Right hindlimb (tissue), 1 donor: ENCODE results near the gene GPR157.

Source experiments
- DNase-seq: peaks from one replicate; pipeline ENCODE4 v3.0.0-alpha.2; 2018

GPR157 gene

DNA sequence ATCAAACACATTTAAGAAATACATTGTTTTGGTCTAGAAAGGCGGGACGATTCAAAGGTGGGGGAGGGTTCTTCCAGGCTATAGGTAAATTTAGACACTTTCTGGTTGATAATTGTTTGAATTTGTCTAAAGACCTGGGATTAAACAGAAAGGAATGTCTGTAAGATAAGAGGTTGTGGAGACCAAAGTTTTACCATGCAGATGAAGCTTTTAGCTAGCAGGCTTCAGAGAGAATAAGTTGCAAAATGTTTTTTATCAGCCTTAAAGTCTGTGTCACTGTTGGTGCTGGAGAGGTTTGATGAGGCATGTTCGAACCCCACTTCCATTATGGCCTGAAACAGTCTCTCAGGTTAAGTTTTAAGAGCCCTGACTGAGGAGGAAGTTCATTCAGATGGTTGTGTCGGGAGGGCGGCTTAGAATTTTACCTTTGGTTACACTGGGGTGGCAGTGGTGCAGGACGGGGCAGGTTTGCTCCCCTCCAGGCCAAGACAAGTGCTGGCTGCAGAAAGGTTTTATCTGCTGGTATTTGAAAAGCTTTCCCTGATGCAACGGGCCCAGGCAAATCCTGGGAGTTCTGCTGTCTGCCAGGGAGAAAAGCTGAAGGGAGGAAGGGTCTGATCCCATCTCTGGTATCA lies 43.5 kb downstream of the GPR157 start:
- no peak for DNase-seq

DNA sequence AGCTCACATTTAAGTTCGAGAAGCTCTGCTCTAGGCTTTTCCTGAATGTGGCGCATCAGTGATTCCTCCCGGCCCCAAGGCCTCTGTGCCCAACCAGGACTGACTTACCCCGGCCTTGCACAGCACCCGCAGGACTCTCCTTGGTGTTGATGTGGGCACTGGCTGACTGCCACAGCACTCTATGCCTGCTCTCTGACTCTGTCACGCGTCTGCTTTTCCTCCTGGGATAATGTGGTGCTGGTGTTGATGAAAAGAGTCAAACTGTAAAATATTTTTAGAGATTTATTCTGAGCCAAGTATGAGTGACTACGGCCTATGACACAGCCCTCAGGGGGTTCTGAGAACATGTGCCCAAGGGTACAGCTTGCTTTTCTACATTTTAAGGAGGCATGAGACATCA lies 44.0 kb downstream of the GPR157 start:
- DNase-seq = no peak

GRCh38 chr1:9081473-9081872 lies 47.4 kb downstream of the GPR157 start:
- DNase-seq = no peak

DNA sequence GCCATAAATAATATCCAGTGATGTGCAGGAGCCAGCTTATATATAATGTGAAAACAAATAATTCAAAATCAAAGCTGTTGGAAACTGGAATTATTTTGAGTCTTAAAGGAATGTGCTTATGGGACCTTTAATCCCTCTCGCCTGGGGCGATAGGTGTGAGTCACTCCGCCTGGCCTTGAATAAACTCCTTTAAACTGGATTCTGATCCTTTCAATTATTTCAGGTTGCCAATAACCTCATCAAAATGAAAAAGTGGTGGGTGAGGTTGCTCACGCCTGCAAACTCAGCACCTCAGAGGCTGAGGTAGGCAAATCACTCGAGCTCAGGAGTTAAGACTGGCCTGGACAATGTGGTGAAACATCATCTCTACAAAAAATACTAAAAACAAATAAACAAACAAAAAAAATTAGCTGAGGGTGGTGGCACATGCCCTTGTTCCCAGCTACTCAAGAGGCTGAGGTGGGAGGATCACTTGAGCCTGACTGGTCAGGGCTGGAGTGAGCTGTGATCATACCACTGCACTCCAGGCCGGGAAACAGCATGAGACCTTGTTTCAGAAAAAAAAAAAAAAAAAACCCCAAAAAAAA lies 48.1 kb downstream of the GPR157 start:
- DNase-seq = no peak

DNA sequence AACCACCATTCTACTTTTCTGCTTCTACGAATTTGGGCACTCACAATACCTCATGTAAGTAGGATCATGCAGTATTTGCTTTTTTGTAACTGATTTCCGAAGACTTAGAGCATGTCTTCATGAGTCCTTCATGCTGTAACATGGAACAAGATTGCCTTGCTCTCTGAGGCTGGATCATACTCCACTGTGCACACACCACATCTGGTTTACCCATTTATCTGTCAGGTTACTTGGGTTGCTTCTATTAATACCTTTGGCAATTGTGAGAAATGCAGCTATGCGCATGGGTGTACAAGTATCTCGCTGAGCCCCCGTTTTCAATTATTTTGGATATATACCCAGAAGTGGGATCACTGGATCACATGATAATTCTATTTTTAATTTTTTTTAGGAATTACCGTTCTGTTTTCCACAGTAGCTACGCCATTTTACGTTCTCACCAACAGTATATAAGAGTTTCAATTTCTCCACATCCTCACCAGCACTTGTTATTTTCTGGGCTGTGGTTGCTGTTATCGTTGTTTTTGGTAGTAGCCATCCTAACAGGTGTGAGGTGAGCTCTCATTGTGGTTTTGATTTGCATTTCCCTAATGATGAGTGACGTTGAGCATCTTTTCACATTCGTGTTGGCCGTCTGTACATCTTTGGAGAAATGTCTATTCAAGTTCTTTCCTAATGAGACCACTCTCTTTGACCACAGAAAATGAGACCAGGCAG lies 48.8 kb downstream of the GPR157 start:
- no peak for DNase-seq

- no peak for DNase-seq
Observed at GRCh38 chr1:9078752-9079500, 50.0 kb downstream of the GPR157 start.

- no peak for DNase-seq
Observed at GRCh38 chr1:9078015-9078751, 50.7 kb downstream of the GPR157 start.

DNA sequence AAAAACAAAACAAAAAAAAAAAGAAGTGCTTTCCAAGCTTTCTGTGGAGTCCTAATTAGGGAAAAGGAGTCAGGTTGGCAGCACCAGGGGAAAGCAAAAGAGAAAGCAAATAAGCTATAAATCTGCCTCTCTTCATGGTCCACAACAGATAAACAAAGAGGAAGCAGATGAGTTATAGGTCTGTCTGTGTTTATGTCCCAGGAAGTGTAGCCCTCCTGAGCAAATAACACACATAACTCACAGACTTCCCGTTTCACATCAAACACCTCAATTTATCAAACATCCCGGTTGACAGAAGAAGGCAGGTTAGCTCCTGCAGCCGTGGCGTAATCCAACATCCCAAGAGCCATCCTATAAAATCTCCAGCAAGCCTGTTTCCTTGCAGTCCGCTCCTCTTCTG lies 53.9 kb downstream of the GPR157 start:
- DNase-seq = no peak

GRCh38 chr1:9073143-9073542 lies 55.8 kb downstream of the GPR157 start:
- DNase-seq = no peak

- no peak for DNase-seq
Observed at GRCh38 chr1:9071554-9072235, 57.2 kb downstream of the GPR157 start.

DNA sequence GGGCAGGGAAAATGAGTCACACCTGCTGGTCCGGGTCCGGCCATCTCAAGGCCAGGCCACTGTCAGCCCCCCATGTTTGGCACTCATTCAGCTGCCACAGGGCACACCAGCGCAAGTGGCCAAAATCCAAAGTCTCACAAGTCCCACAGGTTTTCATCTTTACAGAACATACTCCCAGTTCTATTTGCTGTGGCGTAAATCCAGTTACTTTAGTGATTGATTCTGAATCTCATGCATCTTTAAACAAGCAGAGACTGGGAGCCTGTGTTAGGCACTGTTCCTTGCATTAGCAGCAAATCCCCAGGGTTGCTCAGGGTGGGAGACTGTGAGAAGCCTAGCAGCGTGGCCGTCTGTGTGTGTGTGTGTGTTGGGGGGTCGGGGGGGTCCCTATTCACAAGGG lies 58.4 kb downstream of the GPR157 start:
- no peak for DNase-seq

- peak; percentile 57 for DNase-seq
Observed at GRCh38 chr1:9069326-9070100, 59.4 kb downstream of the GPR157 start, which contains the start of gene SLC2A5. TSS of gene SLC2A5 (minus strand) at chr1:9069635. CDS start at chr1:9069536, 99 bp downstream.

DNA sequence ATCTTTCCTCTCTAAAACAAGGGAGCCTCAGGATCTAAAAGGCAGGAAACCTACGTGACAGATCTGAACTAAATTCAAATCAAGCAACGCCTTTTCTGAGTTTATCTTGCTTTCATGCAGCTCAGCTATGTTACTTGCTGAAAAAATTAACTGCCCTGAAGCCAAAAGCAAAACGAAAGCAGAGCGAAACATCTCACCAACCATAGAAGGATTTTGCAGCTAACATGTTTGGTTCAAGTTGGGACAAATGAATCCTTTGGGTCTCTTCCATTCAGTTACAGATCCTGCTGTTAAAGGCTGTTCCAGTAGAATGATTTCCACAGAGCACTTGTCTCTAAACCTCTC lies 59.9 kb downstream of the GPR157 start:
- no peak for DNase-seq

- DNase-seq = peak; percentile 48
Observed at GRCh38 chr1:9066945-9067807, 61.7 kb downstream of the GPR157 start.

GRCh38 chr1:9065213-9065751 lies 63.6 kb downstream of the GPR157 start:
- no peak for DNase-seq

DNA sequence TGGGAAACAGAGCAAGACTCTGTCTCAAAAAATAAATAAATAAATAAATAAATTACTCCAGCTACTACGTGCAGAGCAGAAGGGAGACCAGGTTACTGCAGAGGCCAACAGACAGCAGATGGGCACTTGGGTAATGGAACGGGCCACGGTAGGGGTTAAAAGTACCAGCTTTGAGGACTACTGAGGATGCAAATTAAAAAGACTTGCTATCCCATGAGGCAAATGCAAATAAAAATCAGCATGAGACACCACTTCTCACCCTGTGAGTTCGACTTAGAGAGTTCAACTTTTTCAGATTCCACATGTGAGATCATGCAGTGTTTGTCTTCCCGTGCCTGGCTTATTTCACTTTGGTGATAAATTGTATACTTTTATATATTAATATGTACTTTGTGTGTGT lies 66.1 kb downstream of the GPR157 start:
- no peak for DNase-seq

GRCh38 chr1:9062021-9062471 lies 66.9 kb downstream of the GPR157 start:
- DNase-seq = no peak

DNA sequence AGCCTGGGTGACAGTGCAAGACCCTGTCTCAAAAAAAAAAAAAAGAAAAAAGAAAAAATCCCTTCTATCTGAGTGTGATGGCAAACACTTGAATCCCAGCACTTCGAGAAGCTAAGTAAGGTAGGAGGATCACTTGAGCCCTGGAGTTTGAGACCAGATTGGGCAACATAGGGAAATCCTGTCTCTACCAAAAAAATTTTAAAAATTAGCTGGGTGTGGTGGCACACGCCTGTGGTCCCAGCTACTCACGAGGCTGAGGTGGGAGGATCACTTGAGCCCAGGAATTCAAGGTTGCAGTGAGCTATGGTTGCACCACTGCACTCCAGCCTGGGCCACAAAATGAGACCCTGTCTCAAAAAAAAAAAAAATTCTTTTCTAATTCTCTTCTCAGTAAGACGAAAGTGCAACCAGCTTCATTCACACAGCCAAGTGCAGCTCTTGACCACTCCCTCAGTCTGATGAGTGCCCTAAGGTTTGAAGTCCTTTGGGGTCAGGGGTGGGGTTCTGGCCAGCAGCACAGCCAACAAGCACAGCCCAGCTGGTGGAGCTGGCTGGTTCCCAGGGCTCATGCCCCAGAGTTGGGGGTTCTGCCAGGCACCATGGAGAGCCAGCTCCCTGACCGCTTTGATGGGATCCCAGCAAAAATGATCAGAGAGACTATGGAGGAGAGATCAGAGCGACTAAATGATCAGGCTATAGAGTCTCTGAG lies 67.5 kb downstream of the GPR157 start:
- DNase-seq = no peak
